Stimulated activated CD8-positive, alpha-beta memory T cell treated with anti-CD3 and anti-CD28 coated beads, Interleukin-15, amount 100 ng/mL, for 4 hours (primary cell): ENCODE results near the gene TRIP13.

Source experiments
- DNase-seq, 2 donors: peaks; one replicate each; pipeline ENCODE4 v3.0.0-alpha.2; 2020; ENCODE audit warnings: low read depth in 2 of 2

Gene TRIP13

DNA sequence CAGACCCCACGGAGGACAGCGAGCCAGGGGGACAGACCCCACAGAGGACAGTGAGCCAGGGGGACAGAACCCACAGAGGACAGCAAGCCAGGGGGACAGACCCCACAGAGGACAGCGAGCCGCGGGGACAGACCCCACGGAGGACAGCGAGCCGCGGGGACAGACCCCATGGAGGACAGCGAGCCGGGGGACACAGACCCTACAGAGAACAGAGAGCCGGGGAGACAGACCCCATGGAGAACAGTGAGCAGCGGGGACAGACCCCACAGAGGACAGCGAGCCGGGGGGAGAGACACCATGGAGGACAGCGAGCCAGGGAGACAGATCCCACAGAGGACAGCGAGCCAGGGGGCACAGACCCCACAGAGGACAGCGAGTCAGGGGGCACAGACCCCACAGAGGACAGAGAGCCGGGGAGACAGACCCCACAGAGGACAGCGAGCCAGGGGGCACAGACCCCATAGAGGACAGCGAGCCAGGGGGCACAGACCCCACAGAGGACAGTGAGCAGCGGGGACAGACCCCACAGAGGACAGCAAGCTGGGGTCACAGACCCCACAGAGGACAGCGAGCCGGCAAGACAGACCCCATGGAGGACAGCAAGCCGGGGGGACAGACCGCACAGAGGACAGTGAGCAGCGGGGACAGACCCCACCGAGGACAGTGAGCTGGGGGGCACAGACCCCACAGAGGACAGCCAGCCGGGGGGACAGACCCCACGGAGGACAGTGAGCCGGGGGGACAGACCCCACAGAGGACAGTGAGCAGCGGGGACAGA lies 37.5 kb upstream of the TRIP13 start:
- DNase-seq = no peak

DNA sequence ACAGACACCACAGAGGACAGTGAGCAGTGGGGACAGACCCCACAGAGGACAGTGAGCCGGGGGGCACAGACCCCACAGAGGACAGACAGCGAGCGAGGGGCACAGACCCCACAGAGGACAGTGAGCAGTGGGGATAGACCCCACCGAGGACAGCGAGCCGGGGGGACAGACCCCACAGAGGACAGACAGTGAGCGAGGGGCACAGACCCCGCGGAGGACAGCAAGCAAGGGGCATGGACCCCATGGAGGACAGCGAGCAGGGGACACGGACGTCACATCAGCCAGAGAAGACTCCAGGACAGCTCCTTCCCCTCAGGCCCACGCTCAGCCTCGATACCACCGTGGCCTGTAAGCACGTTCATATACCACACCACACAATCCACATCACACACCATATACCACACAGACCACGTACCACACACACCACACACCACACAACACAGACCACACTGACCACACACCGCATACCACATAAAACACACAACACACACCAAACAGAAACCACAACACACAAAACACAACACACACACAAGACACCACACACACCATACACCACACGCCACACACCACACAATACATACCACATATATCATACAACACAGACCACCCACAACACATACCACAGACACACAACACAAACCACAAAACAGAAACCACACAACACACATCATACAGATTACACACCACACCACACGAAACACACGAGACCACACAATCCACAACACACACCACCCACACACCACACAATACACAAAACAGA lies 36.7 kb upstream of the TRIP13 start:
- DNase-seq = no peak

DNA sequence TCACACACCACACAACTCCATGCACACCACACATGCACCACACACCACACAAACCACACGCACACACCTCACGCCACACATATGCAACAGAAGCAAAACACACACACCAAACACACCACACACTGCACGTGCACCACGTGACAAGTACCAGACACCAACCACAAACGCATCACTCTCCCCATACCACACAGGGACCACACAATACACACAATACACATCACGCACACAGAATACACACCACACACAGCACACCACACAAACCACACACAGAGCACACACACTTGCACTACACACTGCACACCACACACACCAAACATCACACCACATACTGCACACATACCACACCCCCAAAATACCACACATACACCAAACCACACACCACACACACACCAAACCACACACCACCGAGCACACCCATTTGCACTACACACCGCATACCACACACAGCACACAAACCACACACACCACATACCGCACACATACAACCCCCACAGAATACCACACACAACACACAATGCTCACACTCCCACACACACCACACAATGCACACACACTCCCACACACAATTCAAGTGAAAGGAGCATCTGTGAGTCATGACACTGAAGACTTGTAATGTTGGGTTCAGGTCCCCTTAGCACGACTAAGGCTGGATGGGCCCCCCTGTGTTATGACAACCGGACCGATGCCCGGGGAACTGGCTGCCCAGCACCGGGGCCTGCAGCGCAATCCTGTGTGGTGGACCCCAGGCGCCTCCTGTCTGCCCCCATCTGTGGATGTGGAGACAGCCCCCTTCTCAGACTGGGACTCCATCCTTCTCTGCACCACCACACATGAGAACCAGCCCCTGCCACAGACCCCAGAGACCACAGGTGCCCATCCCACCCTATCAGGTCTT lies 35.9 kb upstream of the TRIP13 start:
- no peak for DNase-seq

DNA sequence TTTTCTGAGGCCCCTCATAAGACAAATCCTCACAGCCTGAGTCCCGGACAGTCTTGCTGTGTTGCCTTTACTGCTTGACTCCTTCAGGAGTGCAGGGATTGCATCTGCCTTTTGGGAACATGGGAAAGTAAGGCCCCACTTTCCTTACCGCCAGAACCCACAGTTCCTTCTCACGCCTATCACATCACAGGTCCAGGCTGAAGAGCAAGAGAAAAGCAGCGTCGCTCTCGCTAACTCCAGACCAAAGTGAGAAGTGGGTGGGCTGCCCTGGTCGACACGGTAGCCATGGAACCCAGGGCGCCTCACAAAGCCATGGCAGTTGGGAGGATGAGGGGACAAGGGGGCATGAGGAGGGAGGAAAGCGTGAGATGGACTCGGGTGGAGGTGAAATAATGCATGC lies 34.0 kb upstream of the TRIP13 start:
- no peak for DNase-seq

DNA sequence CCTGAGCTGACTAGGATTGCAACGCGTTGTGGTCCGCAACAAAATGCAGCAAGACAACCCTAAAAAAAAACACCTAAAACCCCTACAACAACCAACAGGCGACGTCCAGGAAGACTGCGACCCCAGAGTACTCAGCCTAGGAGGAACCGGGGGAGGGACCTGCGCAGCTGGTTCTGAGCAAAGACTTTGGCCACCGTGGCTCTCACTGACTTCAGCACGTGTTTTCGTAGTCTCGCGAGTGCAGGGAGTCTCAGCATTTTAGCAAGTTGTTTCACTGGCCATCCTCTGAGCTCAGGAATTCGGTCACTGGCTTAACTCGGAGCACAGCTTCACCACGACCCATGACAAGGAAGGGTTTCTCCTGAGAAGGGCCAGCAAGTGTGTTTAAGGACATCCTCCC lies 33.3 kb upstream of the TRIP13 start:
- DNase-seq = no peak

DNA sequence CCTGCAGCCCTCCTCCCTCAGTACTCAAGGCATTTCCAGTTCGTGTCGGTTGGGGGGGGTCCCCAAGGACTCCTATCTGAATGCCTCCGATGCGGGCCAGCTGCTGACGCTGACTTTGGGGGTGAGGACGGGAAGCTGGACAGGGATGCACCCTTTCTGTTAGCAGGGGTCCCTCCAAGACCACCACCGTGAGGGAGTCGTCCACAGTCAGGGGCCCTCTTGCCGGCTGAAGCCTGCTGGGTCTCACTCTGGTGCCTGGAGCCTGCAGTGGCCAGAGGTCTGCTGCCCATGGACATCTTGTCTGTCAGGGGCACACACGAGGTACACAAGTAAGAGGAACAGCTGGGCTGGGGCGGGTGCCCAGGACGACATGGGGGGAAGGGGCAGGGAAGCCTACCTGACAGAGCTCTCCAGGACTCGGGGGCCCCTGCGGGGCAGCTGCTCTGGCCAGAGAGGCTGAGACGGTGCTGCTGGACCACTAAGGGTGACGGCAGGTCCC lies 32.8 kb upstream of the TRIP13 start:
- no peak for DNase-seq

DNA sequence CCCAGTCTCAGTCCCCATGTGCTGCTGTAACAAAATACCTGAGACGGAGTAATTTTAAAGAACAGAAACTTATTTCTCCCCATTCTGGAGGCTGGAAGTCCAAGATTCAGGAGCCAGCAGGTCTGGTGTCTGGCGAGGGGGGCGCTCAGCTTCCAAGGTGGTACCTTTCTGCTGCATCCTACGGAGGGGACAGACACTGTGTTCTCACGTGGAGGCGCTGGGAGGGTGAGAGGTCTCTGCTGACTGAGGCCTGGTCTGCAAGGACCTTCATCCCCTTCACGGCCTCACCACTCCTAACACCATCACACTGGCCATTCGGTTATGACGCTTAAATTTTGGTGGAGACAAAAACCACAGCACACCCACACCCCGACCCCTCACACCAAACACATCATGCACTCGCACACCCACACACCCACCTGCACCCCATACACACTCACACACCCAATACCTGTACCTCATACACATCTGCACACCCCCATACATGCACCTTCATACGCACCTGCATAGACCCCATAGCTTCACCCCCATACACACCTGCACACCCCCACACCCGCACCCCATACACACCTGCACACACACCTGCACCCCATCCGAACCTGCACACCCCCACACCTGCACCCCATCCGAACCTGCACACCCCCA lies 32.1 kb upstream of the TRIP13 start:
- DNase-seq = no peak

DNA sequence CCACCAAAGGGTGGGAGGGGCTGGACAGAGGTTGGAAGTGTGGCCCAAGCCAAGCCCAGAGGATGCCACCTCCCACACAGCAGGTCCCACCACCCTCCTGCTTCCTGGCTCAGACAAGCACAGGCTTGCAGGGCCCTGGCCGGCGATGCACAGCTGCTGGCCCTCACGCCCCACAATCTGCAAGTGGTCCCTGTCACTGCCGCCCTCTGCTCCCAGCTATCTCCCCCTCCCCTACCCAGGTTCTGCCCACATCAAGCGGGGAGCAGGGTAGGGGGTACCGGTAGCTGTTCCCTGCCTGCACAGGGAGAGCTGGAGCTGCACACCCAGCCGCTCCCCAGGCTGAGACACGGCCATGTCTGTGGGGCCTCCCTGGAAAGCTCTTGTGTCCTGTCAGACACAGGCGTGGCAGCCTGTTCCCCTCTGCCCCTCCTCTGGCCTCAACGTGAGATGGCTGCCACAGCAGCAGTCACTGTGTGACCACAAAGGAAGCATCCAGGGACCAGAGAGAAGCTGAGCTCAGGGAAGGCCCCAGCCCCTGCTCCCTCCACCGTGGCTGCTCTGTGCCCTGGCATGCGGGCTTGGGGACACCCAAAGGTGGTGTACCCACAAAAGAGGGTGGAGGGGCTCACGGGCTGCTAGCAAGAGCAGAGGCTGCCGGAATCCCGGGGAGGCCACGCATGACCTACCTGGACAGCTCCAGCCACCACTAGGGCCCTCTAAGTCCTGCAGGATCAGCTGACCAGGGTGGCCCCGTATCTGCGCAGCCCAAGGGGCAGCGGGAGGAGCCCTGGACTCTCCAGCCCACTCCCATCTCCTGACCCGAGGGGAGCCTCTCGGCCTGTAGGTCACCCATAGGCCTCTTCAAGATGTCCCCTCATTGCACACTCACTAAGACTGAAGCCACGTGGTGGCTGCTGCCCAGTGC lies 31.0 kb upstream of the TRIP13 start:
- DNase-seq = no peak

DNA sequence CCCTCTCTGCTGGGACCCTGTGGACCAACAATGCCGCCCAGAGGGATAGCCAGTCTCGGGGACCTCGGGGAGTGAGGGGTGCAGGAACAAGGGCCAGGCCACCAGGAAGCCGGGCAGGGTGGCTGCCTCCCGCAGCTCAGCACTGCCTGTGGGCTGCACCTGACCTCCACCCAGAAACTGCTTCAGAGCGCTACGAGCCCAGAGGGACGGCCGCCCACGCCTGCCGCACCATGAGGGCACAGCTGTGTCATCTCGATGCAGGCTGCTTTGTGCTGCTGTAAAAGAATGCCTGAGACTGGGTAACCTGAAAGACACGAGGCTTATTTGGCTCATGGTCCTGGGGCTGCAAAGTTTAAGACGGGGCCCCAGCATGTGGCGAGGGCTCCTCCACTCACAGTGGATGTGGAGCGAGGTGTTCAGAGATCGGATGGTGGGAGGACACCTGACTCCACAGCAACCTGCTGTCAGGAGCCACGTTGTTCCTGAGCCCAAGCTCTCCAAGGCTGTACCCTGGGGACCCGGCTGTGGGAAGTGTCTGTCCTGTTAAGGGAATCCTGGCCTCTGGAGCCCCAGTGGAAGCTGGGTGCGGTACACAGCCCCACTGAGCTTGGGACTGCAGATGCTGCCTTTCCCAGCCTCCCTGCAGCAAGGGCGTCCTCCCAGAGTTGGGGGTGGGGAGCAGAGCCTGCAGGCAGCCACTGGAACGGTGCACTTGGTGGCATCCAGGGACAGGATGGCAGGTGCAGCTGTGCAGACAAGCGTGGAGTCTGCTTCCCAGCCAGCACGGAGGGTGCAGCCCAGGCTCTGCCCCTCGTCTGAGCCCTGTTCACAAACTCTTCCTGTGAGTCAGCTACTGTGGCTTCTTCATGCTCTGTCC lies 30.1 kb upstream of the TRIP13 start:
- DNase-seq = no peak

DNA sequence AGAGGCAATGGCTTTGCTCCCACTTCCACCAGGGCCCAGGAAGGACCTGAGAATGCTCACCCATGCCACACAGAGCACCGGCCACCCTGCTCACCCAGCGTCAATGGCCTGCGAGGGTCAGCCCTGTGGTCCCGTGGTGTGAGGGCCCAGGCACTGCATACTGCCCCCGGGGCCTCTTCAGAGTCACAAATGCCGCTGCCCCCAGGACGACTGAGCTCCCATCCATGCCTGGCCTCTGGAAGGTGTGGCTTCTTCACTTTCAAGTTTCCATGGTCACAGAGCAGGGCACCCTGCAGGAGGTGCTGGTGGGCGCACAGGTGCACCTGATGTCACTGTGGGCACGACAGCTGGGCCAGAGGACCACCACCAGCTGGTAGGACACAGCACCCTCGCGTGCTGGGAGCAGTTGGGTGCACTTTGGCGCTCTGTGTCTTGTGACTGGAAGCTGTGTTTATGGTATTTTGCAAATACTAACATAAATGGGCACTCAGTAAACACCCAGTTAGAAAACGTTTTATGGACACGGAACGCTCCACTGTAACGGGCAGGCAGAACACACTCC lies 29.4 kb upstream of the TRIP13 start:
- DNase-seq = no peak

DNA sequence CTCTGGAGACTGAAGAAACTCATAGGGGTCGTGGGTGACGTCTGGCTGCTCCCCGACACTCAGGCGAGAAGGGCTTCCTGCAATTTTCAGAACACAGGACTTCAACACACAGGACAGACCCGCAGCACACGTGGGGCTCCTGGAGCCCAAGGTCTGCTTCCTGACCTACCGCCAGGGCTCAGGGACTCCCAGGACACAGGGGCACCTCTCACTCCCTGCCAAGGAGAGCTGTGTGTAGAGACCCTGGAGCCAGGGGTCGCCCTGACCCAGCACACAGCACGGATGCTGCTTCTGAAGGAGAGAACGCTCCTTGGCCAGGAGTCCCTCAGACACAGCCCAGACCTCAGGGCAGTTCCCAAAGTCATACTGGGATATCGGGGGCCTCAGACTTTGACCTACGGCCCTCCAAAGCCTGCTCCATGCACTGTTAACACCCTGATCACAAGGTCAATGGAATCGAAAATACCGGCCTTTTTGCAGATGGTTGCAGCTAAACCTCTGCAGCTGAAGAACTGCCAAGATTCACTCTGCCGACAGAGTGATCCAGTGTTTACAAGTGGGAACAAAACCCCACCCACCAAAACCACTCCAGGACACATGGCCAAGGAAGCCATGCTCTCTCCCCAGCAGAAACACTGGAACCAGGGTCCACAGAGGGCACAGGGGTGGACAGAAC lies 28.1 kb upstream of the TRIP13 start:
- DNase-seq = no peak

DNA sequence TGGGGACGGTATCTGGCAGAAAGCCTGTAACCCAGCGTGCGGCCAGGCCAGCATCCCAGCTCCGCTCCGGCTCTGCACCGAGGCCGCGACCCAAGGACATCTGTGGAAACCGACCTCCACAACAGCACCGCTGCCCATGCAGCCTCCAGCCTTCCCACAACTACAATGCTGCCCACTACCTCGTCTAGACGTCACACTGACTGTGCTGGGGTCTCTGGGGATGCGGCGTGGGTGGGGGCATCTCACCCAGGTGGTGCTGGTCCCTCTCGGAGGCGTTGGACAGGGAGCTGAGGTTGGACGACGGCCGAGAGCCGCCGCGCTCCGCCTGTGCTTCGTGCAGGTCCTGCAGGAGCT lies 27.5 kb upstream of the TRIP13 start:
- DNase-seq = no peak

DNA sequence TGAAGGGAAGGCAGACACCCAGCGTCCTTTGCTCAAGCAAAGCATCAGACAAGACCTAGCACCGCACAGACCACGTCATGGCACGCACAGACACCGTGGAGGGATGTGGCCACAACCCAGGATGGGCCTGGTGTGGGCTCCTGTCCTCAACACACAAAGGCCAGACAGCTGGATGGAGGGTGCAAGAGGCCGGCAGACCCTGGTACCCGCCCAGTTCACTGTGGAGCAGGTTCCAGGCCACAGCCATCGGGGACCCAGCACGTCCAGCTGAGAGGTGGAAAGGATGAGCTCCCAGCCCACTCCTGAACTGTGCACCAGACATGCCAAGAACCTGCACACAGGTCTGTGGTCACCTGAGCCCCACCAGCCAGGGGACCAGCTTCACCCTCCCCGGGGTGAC lies 26.9 kb upstream of the TRIP13 start:
- DNase-seq = no peak

DNA sequence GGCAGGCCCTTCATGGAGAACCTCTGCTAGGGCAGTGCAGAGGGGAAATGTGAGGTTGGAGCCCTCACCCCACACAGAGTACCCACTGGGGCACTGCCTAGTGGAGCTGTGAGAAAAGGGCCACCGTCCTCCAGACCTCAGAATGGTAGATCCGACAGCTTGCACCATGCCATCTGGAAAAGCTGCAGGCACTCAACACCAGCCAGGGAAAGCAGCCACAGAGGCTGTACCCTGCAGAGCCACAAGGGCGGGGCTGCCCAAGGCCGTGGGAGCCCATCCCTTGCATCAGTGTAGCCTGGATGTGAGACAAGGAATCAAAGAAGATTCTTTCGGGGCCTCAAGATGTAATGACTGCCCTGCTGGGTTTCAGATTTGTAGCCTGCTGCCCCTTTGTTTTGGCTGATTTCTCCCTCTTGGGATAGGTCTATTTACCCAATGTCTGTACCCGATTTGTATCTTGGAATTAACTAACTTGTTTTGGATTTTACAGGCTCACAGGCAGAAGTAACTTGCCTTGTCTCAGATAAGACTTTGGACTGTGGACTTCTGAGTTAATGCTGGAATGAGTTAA lies 25.3 kb upstream of the TRIP13 start:
- DNase-seq = no peak

DNA sequence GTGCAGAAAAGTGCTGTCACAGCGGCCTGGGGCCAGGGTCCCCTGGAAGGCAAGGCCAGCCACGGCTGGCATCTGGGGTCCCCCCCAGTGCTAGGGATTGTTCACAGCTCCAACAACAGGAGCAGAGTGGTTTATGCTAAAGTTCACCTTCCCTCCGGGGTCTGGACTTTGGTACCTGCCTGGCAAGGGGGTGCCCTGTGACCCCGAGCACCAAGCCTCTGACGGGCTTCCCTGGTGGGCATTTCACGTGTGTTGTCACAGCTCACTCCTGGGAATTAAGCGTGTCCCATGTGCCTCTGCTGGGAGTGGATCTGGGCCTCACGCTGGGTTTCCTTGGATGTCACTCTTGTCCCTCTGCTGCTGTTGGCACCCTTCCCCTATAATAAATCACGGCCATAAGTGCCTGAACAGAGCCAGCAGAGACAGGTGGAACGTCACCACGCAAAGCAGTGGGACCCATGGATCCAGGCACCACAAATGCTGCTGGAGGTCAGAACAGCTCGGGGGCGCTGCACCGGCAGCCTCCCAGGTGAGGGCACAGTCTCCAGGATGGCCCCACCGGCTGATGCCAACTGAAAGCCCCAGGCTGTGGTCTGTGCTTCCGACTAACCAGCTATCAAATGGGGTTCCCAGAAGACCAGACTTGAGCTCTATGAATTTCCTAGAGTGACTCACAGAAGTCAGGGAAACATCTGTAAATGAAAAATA lies 24.1 kb upstream of the TRIP13 start:
- no peak for DNase-seq

DNA sequence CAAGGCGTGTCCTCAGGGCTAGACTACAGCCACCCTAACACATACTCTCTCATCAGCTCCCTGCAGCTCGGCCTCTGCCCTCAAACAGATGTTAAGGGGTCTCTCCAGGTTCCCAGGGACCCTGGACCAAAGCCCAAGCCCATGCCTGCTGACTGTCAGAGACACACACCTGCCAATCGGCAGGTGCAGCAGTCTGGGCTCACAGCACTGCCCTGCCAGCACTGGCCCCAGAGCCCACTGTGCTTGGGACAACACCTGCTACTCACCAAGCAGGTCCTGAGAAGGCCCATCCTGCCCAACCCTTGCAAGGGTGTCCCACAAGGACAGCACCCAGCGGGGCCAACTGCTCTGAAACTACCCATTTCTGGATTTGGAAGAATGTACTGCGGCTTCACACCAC lies 21.7 kb upstream of the TRIP13 start:
- DNase-seq = no peak

DNA sequence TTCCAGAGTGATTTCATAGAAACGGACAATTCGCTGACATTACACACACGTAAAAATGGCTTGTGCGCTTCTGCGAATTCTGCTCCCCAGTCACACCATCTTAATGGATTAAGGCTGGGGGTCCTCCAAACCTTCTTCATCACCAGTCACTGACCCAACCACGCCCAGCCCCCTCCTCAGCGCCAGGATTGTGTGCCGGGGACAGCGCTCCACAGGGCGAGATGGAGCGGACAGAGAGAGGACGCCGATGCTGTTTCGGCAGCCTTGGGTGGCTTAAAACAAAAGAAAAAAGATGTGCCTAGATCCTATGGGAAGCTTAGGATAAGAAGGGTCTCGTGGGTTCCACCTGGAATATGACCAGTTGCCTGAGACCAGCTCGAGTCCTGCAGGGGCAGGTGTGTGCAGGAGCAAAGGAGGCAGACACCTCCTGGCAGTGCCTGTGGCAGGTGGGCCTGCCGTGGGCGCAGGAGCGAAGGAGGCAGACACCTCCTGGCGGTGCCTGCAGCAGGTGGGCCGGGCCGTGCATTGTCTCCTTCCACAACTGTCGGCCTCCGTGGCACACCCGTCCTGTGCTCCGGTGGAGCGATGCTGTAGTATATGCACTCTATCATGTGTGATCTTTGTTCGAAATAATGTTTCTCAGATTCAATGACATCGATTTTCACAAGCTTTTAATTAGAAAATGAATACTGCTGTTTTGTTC lies 20.9 kb upstream of the TRIP13 start:
- no peak for DNase-seq
